NCI-H1105 treated with DMSO at 0.1 percent for 48 hours (cell line): ENCODE results near the gene ACSF3.
"Not testable (repeated sequence)": the region's sequence is repeated elsewhere in the genome, so short reads cannot be mapped to it uniquely, and the experiment has no call there.

Experiments
- DNase-seq: peaks from one replicate; lab custom pipeline; 2025; lab: John Stamatoyannopoulos, UW

Gene ACSF3

GRCh38 chr16:89073346-89074071 lies 20.1 kb upstream of the ACSF3 start:
- DNase-seq = no peak

GRCh38 chr16:89074072-89074674 lies 19.5 kb upstream of the ACSF3 start:
- not testable (repeated sequence) for DNase-seq

DNA sequence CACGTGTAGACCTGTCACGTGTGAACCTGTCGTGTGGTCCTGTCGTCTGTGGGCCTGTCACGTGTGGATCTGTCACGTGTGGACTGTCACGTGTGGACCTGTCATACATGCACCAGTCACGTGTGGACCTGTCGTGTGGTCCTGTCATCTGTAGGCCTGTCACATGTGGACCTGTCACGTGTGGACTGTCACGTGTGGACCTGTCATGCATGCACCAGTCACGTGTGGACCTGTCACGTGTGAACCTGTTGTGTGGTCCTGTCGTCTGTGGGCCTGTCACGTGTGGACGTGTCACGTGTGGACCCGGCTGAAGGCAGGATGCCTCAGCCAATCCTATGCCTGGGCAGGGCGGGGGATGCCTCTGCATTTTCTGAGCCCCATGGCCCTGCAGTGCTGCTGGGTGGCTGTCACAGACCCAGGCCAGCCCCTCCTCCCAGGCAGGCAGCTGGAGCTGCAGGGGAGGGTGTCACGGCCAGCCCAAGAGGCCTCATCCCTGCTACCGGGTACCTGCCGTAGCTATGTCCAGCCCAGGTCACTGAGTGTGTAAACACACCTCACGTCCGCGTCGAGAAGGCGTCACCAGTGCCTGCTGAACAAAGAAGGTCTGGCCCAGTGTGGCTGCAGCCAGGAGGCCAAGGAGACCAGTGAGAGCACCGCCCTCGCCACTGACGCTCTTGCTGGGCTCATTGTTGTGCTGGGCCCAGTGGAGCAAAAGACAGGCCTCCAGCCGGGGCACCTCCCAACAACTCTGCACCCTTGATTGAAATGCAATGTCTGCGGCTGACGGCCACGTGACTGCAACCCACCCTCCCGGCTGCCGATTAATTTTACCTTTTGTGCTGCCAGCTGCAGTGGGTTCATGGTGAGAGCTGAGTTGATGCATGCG lies 18.6 kb upstream of the ACSF3 start:
- no peak for DNase-seq

- no peak for DNase-seq
These were observed 17.5 kb upstream of the ACSF3 start for GRCh38 chr16:89076159-89076558.

DNA sequence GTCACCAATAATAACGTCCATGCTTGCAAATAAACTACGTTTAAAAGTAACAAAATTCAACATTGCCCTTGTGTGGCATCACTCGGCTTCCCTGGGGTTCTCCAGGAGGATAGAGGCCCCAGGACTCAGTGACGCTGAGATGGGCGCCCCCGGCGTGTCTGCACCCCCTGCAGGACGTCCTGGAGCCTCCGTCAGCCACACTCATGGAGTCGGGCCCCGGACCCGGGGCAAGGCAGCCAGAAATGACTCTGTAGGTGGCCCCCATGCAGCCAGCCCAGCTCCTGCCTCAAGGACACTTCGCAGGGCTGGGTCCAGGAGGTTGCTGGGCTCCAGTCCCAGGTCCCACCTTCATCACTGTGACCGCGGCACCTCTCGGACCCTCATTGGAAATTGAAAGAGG lies 16.6 kb upstream of the ACSF3 start:
- no peak for DNase-seq

DNA sequence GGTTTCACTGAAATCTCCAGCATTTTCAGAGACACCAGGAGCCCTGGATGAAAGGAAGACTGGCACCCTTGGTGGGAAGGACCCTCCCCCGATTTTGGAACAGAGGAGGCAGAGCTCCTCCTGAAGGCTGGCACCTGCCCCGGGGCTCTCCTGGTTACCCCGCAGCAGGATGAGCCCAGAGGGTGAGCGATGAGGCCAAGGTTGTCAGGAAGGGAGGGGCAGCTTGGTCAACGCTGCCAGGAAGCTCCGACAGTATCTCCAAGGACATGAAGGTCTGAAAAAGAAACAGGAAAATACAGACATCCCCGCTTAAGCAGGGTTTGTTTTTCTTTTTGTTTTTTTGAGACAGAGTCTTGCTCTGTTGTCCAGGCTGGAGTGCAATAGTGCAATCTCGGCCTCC lies 15.5 kb upstream of the ACSF3 start:
- DNase-seq = no peak

- no peak for DNase-seq
These were observed 14.1 kb upstream of the ACSF3 start for GRCh38 chr16:89079434-89079980.

DNA sequence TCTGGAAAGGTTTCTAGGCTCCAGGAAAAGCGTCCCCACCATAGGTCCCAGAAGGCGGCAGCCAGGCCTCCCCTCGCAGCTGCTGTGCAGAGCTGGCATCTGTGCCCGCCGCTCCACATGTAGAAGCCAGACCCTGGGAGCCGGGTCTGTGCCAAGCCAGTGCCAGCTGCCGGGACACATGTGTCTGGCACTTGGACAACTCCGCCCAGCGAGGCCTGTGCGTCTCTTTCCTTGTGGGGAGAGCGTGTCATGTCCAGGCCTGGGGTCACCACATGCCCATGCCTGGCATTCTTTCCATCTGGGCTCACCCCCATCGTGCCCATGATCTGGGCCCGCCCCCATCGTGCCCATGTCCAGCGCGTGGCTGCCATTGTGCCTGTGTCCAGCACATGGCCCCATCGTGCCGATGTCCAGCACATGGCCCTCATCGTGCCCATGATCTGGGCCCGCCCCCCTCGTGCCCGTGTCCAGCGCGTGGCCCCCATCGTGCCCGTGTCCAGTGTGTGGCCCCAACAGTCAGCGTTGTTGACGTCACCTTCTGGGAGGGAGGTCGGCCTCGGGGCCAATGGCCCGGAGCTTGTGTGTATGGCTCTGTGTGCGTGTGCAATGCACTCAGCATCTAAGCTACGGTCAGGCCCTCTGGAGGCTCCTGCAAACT lies 13.3 kb upstream of the ACSF3 start:
- DNase-seq = no peak

- no peak for DNase-seq
These were observed 12.1 kb upstream of the ACSF3 start for GRCh38 chr16:89081556-89081955.

DNA sequence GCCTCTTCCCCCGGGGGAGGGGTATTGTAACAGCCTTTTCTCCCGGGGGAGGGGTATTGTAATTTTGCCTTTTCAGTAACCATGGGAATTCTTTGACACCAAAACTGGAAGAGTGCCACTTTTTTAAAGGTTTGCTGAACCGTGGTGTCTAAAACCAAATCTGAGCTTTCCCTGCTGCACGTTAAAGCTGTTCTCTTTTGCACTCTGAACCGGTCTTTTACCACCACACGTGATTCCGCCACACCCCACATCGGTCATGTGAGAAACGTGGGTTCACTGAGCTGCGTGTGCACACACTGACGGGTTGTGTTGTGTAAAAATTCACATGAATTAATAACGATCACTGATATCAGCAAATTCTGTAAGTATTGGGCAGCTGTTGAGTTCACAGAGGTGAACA lies 9.2 kb upstream of the ACSF3 start:
- DNase-seq = no peak

GRCh38 chr16:89084814-89085612 lies 8.6 kb upstream of the ACSF3 start:
- no peak for DNase-seq

GRCh38 chr16:89085755-89086154 lies 7.9 kb upstream of the ACSF3 start:
- DNase-seq = no peak

DNA sequence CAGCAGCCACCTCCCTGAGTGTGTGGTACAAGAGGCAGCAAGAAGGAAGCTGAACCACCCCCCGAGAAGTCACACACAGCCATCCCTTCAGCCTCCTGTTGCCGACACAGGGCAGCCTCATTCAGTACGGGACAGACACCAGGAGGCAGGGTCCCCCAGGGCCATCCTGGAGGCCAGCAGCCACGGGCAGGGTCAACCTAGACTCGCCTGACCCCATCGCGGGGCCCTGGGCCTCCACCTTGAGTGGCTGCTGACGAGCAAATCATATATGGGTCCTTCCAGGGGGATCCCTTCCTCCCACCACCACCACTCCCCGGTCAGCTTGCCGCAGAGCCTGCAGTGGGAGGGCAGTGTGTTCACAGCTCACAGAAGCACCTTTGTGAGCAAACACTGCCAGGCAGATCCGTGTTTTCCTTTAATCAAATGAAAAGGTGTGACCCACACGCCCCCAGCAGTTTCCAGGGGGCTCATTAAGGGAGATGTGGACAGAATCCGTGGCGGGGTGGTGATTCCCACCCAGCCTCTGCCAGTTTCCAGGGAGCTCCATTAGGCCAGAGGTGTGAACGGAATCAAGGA lies 5.6 kb upstream of the ACSF3 start:
- no peak for DNase-seq

GRCh38 chr16:89089120-89089519 lies 4.5 kb upstream of the ACSF3 start:
- no peak for DNase-seq

GRCh38 chr16:89090182-89090630 lies 3.4 kb upstream of the ACSF3 start:
- DNase-seq = no peak

DNA sequence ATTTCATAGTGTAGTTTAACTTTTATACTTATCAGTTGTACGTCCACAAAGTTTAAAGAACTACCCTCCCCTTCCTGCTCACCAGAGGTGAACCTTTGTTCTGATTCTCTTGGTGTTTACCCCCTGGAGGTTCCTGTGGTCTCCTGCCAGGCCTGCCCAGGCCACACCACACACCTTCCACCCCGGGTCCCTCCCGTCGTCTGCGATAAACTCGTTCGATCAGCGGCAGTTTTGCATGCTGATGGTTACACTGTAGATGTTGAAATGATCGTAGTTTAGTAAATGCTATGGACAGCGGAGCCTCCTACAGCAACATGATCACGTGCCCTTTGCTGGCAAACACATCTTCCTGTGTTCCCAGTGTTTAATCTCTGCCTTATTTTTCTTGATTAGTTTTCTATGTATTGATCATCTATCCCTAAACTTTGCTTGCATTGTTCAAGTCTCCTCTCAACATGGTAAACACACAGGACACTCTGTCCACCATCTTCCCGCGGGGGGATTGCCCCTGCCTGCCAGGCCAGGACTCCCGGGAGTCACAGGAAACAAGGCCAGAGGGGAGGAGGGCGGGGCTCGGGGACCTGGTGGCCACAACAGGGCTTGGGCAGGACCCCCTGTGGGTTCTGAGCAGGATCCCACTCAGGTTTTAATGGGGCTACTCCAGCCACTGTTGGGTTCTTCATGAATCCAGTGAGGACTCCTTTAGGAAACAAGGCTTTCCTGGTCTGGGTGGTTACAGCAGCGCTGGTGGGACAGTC lies 2.8 kb upstream of the ACSF3 start:
- no peak for DNase-seq

DNA sequence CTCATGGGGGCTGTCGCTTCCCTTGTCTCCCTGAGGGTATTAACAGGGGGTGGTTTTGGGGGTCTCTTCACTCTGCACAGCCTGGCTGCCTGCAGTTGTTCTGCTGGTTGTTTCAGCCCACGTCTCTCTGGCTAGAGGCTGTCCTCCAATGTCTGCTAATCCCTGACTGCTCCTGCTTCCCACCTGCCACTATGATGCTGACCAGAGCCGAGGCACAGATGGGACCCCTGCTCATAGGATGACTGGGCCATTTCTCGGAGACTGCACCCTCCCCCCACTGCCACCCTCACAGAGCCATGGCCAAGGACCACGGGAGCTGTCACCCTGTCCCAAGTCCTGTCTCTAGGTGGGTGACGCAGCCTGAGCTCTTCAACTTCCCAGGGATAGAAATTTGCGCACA lies 1.6 kb upstream of the ACSF3 start:
- no peak for DNase-seq

DNA sequence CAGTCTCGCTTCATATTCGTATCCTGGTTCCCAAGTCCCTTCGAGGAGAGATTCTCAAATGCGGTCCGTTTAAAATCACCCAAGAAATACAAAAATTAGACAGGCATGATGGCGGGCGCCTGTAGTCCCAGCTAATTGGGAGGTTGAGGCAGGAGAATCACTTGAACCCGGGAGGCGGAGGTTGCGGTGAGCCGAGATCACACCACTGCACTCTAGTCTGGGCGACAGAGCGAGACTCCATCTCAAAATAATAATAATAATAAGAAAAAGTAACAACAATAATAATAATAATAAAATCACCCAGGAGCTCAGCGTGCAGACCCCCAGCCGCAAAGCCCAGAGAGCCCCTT lies 425 bp upstream of the ACSF3 start:
- not testable (repeated sequence) for DNase-seq

DNA sequence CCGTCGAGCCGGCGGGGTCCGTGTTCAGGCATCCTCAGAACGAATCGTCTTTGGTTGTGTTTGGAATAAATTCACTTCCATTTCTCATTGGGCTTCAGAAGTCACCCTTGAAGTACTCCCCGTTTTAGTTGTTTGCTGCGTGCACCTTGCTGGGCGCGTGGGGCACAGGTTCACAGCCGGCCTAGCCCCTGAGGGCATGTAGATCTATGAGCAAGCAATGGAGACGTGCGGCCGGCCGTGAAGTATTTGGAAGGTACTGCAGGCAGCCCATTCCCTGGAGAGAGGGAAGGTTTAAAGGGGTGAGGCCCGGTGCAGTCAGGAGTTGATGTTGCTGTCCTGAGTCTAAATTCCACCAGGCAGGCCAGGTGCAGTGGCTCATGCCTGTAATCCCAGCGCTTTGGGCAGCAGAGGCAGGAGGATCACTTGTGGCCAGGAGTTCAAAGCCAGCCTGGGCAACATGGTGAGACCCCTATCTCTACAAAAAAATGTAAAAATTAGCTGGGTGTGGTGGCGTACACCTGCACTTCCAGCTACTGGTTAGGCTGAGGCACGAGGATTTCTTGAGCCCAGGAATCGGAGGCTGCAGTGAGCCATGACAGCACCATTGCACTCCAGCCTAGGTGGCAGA lies 714 bp downstream of the ACSF3 start:
- DNase-seq = no peak

GRCh38 chr16:89094880-89095258 lies 1.2 kb downstream of the ACSF3 start:
- no peak for DNase-seq
